T-helper 1 cell treated with Interleukin-12 subunit alpha and Interleukin-12 subunit beta and Interleukin-4 antibody, amounts not matched to agents 30 ng/mL and 1 ng/mL, for 36 hours (primary cell): ENCODE measurements around the gene NOL9. TPM values are rescaled to one million over a fixed set of nuclear protein-coding genes. Genes with fewer than 3 reads are reported as not detected.
"Not testable (repeated sequence)": the region's sequence is repeated elsewhere in the genome, so short reads cannot be mapped to it uniquely, and the experiment has no call there.

Source experiments
- intact Hi-C: fragments of 100-400 bp; cut with micrococcal nuclease; formaldehyde crosslinking; loops from one replicate; pipeline ENCODE4 v1.15.1; 2024
- total RNA-seq: library from RNA; stranded (reverse); gene quantifications from 2 replicates; pipeline ENCODE4 v1.2.3, GENCODE V29; 2022

The NOL9 gene
- total RNA-seq, 1 donor from 2014 or later: 54.5 TPM

- intact Hi-C loops: no loop called here
These were observed 48.7 kb downstream of the NOL9 start for GRCh38 chr1:6505367-6506209.

- intact Hi-C loops: no loop called here
These were observed 49.4 kb downstream of the NOL9 start for GRCh38 chr1:6504887-6505286.

- intact Hi-C loops: no loop called here
These were observed 50.3 kb downstream of the NOL9 start for GRCh38 chr1:6503884-6504602.

- intact Hi-C loops: no loop called here
These were observed 52.1 kb downstream of the NOL9 start for GRCh38 chr1:6502000-6502891.

GRCh38 chr1:6501279-6501813, 53.0 kb downstream of the NOL9 start:
- intact Hi-C loops: no loop called here

GRCh38 chr1:6500544-6501278, 53.6 kb downstream of the NOL9 start:
- intact Hi-C loops: no loop called here

GRCh38 chr1:6499296-6499695, 55.0 kb downstream of the NOL9 start:
- intact Hi-C loops: no loop called here

GRCh38 chr1:6498576-6499111, 55.7 kb downstream of the NOL9 start:
- intact Hi-C loops: no loop called here

- intact Hi-C loops: no loop called here
These were observed 56.3 kb downstream of the NOL9 start for GRCh38 chr1:6497867-6498575.

- intact Hi-C loops: no loop called here
These were observed 57.0 kb downstream of the NOL9 start for GRCh38 chr1:6497215-6497866.

- intact Hi-C loops: no loop called here
These were observed 57.5 kb downstream of the NOL9 start for GRCh38 chr1:6496890-6497214.

- intact Hi-C loops: no loop called here
These were observed 58.0 kb downstream of the NOL9 start for GRCh38 chr1:6496365-6496721.

GRCh38 chr1:6495540-6496364, 58.6 kb downstream of the NOL9 start:
- intact Hi-C loops: no loop called here

GRCh38 chr1:6495041-6495441, 59.3 kb downstream of the NOL9 start:
- intact Hi-C loops: no loop called here

GRCh38 chr1:6494627-6495026, 59.7 kb downstream of the NOL9 start:
- intact Hi-C loops: no loop called here

- intact Hi-C loops: not testable (repeated sequence)
These were observed 60.5 kb downstream of the NOL9 start for GRCh38 chr1:6493834-6494223.

- intact Hi-C loops: loop anchor here (2.0 kb wide), 2 partner anchors 53 to 111 kb away; partner anchors contain the start of gene KLHL21
These were observed 62.3 kb downstream of the NOL9 start for GRCh38 chr1:6491966-6492365.

- intact Hi-C loops: loop anchor here (2.0 kb wide), 2 partner anchors 53 to 111 kb away; partner anchors contain the start of gene KLHL21
These were observed 62.8 kb downstream of the NOL9 start, which contains the start of gene PLEKHG5 for GRCh38 chr1:6491480-6491962. TSS of gene PLEKHG5 (minus strand) at chr1:6491667. CDS start at chr1:6477571, 14,096 bp downstream.
